ENCODE results near the gene TMED10. TPM values are rescaled to one million over a fixed set of nuclear protein-coding genes. Genes with fewer than 3 reads are reported as not detected.

Gene TMED10
- total and polyA plus RNA-seq, 2 donors (not counting 3 experiments of a cell fraction or from before 2014, with no cell fraction given): 338 to 342 TPM

DNA sequence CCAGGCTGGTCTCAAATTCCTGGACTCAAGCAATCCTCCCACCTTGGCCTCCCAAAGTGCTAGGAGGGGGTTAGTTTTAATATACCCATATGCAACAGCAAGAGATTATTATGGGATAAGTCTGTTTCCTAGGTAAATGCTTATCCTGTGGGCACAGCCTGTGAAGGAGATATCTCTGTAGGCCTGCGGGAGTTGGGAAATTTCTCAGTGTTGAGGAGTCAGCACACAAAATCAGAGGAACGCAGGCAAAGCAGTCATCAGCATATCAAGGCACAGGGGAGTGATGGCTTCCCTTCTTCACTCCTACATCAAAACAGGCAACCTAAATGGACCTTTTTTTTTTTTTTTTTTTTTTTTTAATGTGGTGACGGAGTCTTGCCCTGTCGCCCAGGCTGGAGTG lies 20.9 kb upstream of the TMED10 start:
- H3K27ac ChIP-seq (ENCODE audit: insufficient read depth, low read depth, low read length): no peak overlapping the region
- H3K9me3 ChIP-seq (replicated peaks; ENCODE audit: control insufficient read depth, insufficient read depth, low read length): no peaks in the 10 kb centered on the region
- POLR2A ChIA-PET: no interaction called here
- no peaks in the 10 kb centered on the region for H4K20me1 ChIP-seq (replicated peaks; ENCODE audit: control insufficient read depth, extremely low read depth, insufficient read depth, low read length)
- H3K4me1 ChIP-seq (ENCODE audit: control insufficient read depth, extremely low read depth, insufficient read depth, low read length): peaks cover 10% of the 10 kb centered on the region
- H3K9ac ChIP-seq (replicated peaks; ENCODE audit: extremely low read depth, insufficient read depth, low read length): no peak overlapping the region
- FAIRE-seq (no peak), DNase-seq (ENCODE audit: low read depth, low spot score) (no peak)
- no peaks in the 10 kb centered on the region for H3K27me3 ChIP-seq (ENCODE audit: control insufficient read depth in 2 of 2, insufficient read depth in 2 of 2, low read length in 2 of 2)
- CTCF ChIA-PET: interaction anchor here (1.5 to 2.1 kb wide), 2 partner anchors 13 to 62 kb away, joined by 3 to 5 read pairs; no protein-coding TSS in a partner anchor
- H3K9me1 ChIP-seq (replicated peaks; ENCODE audit: control insufficient read depth, extremely low read depth, insufficient read depth, low read length): no peaks in the 10 kb centered on the region
- no peaks in the 10 kb centered on the region for H3K36me3 ChIP-seq (ENCODE audit: control insufficient read depth in 2 of 2, extremely low read depth in 1 of 2, insufficient read depth in 2 of 2, low read length in 2 of 2)
- dilution Hi-C loops (cut with MboI; ENCODE audit: extremely low pct_ligation_motif_present, low sequenced_read_pairs): no loop called here
- no peak overlapping the region for H3K4me3 ChIP-seq (replicated peaks in 1 of 3; ENCODE audit: insufficient read depth in 1 of 3, low read depth in 1 of 3, low read length in 3 of 3)
- no TSS peak for BruUV-seq (replicated peaks)
- no peak for TF ChIP-seq MYC (IDR thresholded peaks at IDR 0.05; ENCODE audit: low read depth, low read length)
- TF ChIP-seq GATA2 (IDR thresholded peaks at IDR 0.05; ENCODE audit: insufficient read depth, insufficient read length, low read depth, low read length): no peak
- no peak for TF ChIP-seq JUN (IDR thresholded peaks at IDR 0.05; ENCODE audit: borderline replicate concordance, insufficient read depth, insufficient read length, low read depth)
- TF ChIP-seq, protein P1, sequence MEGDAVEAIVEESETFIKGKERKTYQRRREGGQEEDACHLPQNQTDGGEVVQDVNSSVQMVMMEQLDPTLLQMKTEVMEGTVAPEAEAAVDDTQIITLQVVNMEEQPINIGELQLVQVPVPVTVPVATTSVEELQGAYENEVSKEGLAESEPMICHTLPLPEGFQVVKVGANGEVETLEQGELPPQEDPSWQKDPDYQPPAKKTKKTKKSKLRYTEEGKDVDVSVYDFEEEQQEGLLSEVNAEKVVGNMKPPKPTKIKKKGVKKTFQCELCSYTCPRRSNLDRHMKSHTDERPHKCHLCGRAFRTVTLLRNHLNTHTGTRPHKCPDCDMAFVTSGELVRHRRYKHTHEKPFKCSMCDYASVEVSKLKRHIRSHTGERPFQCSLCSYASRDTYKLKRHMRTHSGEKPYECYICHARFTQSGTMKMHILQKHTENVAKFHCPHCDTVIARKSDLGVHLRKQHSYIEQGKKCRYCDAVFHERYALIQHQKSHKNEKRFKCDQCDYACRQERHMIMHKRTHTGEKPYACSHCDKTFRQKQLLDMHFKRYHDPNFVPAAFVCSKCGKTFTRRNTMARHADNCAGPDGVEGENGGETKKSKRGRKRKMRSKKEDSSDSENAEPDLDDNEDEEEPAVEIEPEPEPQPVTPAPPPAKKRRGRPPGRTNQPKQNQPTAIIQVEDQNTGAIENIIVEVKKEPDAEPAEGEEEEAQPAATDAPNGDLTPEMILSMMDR (IDR thresholded peaks at IDR 0.05; ENCODE audit: extremely low read depth in 1 of 2, insufficient read depth in 1 of 2, low read depth in 1 of 2, low read length in 2 of 2): no peak
- no peak for TF ChIP-seq EZH2 (IDR thresholded peaks at IDR 0.05; ENCODE audit: borderline replicate concordance, low read depth, low read length, severe bottlenecking)
- TF ChIP-seq POLR2A (IDR thresholded peaks at IDR 0.05; ENCODE audit: low read depth, low read length): no peak
- TF ChIP-seq, protein P2, sequence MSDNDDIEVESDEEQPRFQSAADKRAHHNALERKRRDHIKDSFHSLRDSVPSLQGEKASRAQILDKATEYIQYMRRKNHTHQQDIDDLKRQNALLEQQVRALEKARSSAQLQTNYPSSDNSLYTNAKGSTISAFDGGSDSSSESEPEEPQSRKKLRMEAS (IDR thresholded peaks at IDR 0.05; ENCODE audit: insufficient read depth, insufficient read length): no peak
- no peak for TF ChIP-seq POLR2AphosphoS5 (IDR thresholded peaks at IDR 0.05; ENCODE audit: insufficient read depth, low read depth, low read length)
- TF ChIP-seq FOS (IDR thresholded peaks at IDR 0.05; ENCODE audit: borderline replicate concordance, insufficient read depth, low read length): no peak
- H2AFZ ChIP-seq (ENCODE audit: low read depth, low read length): no peak overlapping the region
- intact Hi-C loops (cut with micrococcal nuclease): no loop called here
- no peak overlapping the region for H3K4me2 ChIP-seq (ENCODE audit: insufficient read depth, low read length)
- H3K79me2 ChIP-seq (ENCODE audit: control insufficient read depth, insufficient read depth, low read length): no peaks in the 10 kb centered on the region
